HG03565 (cell line): ENCODE data around the gene LIPA.
"Not testable (repeated sequence)": the region's sequence is repeated elsewhere in the genome, so short reads cannot be mapped to it uniquely, and the experiment has no call there.

Experiments
- ATAC-seq: cut with Tn5 transposase; IDR thresholded peaks from one replicate; pipeline ENCODE4 v1.9.1; 2021; ENCODE audit warnings: mild to moderate bottlenecking, moderate library complexity; ENCODE audit not compliant: unreplicated experiment

Gene LIPA

DNA sequence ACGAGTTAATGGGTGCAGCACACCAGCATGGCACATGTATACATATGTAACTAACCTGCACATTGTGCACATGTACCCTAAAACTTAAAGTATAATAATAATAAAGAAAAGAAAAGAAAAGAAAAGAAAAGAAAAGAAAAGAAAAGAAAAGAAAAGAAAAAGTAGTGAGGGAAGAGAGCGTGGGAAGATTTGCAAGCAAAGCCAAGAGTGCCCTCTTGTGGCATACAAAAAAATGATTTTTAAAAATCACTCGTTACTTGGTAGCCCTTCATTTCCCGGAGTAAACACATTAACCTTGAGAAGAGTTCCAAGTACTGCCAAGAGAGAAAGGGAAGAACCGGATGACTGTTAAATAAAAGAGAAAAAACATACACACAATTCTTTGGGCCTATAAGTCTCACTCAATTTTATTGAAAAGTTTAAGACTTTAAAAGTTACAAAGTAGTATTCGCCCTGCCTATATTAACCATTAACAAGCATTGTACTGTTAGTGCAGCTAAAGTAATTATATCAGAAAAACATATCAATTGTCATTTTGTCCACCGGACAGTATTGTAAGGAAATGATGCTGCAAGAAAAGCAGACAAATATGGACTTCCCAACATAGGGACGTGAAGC lies 38.3 kb downstream of the LIPA start:
- ATAC-seq: no peak

DNA sequence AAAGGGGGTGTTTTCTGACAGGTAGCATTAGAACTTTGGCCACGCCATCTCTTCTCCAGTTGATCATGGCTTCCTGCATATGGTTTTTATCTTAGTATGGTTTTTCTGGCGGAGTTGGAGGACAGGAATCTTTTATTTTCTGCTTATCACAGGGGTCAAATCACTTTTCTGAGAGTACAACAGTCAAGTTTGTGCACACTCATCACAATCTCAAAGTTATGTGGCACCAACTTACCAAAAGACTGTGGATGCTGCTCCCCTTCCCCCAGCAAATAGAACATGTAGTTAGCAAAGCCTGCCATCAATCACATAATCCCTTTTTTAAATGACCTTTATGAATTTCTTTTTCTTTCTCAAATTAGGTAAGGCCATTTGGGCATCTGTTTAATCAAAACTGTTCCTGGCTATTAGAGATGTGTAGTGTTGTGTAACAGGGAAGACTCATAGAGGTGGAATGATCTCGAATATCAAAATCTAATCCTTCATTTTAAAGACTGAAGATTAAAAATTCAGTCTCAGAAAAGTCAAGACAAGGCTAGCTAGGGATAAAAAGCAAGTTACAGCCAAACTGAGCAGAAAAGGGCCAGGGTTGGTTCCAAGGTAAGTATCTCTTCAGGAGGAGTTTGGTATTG lies 40.7 kb downstream of the LIPA start:
- no peak for ATAC-seq

- ATAC-seq: no peak
These were observed 41.9 kb downstream of the LIPA start for GRCh38 chr10:89209718-89210117.

DNA sequence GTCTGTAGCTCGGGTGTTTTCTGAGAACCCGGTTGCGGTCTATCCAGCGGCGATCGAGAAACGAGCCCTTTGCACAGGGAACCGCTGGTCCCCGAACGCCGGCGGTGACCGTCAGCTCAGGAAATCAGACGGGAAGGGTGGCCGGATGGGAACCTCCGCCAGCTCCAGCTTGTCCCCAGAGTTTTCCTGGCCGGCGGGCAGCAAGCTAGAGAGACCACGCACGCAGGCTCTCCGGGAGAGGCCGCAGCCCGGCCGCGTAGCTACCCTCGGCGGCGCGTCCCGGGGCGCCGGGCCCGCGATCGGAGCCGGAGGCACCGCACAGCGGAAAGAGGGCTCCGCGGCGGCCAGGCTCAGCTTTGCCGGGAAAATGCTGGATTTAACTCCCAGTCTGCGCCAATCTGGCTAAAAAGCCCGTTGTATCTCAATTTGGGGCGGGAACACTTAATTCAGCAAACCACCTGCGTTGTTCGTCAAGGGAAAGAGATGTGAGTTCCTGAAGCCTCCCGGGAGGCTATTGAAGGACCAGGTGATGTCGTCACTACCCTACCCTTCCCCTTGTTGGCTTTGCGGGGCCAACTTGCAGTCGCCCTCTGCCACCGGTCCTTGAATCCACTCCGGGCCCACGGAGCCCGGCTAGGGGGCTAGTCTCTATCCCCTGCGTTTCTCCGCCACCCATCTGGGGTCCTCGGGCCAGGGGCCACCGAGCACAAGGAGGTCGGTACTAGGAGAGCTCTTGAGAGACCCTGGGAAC lies 43.6 kb downstream of the LIPA start:
- no peak for ATAC-seq

DNA sequence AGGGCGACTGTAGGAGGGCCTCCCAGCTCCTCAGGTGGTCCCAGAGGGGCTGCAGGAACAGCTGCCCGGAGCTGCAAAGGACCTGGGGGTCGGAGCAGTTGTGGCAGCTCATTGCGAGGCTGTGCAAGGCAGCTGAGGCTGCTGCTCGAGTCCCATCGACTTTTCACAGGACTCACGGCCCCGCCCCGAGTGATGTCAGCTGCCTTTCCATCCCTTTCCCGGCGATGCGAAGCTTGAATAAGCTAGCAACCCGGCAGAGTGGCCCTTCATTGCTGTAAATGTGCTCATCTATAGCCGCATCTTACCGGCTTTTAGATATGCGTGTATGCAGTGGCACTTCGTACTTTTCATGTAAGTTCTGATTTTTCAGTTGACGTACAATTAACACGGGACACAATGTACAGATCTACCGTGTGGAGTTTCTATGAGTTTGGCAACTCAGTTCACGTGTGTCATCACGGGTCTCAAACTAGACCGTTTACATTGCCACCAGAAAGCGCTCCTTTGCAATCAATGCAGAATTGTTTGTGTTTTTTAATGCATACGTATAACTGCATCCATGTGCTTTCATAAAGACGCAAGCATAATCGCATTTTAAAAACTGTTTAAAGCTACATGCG lies 44.3 kb downstream of the LIPA start, which contains the start of gene CH25H:
Gene CH25H (minus strand): TSS at position 137 of the 620 bp plus-strand sequence. CDS start 25 bp downstream, at position 112.
- no peak for ATAC-seq

DNA sequence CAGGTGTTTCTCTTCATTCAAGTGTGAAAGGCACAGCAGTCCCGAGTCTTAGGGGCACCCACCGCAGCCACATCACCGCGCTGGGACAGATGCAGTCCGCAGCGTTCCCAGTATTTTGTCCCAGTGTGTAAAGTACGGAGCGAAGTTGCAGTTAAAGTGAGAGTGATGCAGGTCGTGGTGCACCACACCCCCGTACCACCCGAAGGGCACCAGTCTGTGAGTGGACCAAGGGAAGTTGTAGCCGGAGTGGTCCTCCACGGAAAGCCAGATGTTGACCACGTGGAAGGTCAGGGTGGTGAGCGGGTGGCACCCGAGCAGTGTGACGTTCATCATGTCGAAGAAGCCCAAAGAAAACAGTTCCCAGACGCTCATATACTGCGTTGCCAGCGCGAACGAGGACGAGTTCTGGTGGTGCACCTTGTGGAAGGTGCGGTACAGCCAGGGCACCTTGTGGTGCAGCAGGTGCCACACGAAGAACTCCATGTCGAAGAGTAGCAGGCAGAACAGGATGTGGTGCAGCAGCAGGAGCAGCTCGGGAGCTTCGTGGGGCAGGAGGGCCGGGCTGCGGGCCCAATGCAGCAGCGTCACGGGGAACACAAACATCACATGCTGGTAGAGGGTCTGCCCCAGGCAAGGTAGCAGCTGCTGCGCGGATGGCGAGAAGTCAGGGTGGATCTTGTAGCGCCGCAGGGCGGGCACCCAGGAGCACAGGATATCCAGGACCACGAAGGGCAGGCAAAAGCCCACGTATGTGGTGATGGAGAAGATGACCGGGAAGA lies 45.0 kb downstream of the LIPA start:
- ATAC-seq: no peak

DNA sequence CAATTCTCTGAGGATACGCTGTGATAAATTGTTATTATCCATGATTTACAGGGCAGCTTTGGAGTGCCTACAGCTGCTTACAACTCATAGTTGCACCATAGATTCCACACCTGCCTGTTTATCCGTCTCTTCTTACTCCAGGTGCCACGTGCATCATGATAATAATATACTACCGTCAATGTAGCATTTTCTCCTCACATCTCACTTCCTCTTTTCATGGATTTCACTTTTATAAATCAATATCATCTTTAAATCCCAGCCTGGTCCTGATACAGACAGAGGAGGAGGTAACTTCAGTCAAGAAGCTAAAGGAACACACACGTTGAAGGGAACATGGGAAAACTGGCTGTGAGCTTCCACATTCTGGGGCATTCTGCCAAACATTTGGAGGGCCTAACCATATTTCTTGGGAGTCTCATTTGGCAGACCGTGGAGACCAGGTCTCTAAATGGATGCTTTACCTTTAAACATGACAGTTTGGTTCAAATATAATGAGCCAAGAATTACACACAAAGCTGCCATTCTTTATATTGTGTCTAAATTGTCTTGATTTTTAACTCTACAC lies 46.9 kb downstream of the LIPA start:
- ATAC-seq: no peak

- ATAC-seq: no peak
These were observed 48.3 kb downstream of the LIPA start for GRCh38 chr10:89203237-89203636.

- ATAC-seq: no peak
These were observed 49.5 kb downstream of the LIPA start for GRCh38 chr10:89202033-89202425.

- ATAC-seq: no peak
These were observed 50.1 kb downstream of the LIPA start for GRCh38 chr10:89201345-89202032.

- no peak for ATAC-seq
These were observed 54.1 kb downstream of the LIPA start for GRCh38 chr10:89197473-89197872.

GRCh38 chr10:89191301-89191700 lies 60.3 kb downstream of the LIPA start:
- ATAC-seq: not testable (repeated sequence)

GRCh38 chr10:89189211-89189734 lies 62.3 kb downstream of the LIPA start:
- ATAC-seq: no peak

DNA sequence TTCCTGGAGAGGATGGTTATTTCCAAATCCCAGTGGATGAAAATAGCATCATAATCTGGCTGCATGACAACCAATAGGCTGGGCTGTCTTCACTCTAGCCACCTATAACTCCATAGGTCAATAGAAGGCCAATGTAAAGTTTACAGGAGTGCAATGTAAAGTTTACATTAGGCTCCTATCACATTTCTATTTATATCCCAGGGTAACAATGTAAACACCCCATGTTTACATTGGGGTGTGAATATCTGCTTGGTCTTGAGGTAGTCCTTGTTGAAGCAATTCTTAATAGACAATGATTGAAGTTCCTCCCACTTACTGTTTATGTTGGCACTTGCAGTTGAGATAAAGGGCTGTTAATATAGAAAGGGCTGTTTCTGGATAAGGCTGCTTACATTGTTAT lies 65.9 kb downstream of the LIPA start:
- ATAC-seq: no peak

DNA sequence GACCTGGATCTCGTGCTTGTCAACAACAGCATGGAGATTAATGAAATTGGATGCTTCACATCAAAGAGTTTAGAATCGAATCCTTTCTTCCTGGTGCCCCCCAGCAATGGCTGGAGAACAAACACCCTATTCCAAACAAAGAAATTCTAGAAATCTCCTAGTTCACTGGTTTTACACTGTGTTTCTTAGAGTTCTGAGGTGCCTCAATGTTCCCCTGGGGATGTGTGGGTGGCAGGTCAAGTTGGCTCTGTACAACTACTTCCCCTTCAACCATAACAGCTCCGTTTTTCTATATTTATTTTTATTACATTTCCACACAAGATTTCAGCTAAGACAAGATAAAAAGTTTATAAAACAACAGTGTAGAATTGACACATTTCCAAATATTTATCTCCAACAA lies 66.9 kb downstream of the LIPA start:
- ATAC-seq: no peak

DNA sequence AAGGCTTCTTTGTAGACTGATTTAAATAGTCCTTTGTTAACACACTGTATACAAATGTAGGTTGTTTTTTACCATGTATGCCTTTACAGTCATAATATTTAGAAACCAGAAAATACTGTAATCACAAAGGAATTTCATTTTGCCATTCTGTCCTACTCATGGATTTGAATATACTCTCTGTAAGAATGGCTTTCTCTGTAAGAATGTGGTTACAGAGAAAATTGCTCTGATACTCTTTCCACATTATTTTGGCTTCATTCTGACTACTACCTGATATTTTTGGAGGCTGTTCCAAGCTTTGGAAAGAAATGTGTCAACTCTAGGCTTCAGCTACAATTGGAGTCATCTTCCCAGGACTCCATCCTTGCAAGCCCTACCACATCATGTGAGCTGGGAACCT lies 68.0 kb downstream of the LIPA start:
- ATAC-seq: no peak

- no peak for ATAC-seq
These were observed 68.7 kb downstream of the LIPA start for GRCh38 chr10:89182894-89183293.

- no peak for ATAC-seq
These were observed 75.8 kb downstream of the LIPA start for GRCh38 chr10:89175816-89176215.

- ATAC-seq: no peak
These were observed 78.5 kb downstream of the LIPA start for GRCh38 chr10:89173075-89173474.

- ATAC-seq: no peak
These were observed 79.6 kb downstream of the LIPA start for GRCh38 chr10:89171996-89172395.
